Dedifferentiated amniotic fluid mesenchymal stem cell (primary cell): Measurements from ENCODE around the gene TERB1.

Source experiments
- DNase-seq: peaks from one replicate; pipeline ENCODE4 v3.0.0-alpha.2; 2016; ENCODE audit errors: extremely low spot score

The TERB1 gene, protein sequence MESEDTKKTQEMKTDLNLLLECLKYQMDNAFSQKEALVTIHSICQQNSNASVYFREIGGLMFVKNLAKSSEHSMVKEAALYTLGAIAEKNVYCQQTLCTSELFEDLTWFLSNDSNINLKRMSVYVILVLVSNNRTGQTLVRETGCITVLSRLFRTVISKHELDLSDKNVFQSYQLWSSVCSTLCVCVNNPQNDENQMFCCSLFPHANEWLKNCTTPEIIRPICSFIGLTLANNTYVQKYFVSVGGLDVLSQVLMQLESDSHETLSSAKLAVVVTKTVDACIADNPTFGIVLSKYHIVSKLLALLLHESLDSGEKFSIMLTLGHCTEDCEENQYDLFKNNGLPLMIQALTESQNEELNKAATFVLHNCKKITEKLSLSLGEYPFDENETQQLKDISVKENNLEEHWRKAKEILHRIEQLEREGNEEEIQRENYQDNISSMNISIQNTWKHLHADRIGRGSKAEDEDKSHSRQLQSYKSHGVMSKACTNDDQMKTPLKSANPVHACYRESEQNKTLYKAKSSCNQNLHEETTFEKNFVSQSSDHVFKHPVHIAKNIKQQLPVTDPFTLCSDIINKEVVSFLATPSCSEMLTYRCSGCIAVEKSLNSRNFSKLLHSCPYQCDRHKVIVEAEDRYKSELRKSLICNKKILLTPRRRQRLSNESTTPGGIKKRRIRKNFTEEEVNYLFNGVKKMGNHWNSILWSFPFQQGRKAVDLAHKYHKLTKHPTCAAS

DNA sequence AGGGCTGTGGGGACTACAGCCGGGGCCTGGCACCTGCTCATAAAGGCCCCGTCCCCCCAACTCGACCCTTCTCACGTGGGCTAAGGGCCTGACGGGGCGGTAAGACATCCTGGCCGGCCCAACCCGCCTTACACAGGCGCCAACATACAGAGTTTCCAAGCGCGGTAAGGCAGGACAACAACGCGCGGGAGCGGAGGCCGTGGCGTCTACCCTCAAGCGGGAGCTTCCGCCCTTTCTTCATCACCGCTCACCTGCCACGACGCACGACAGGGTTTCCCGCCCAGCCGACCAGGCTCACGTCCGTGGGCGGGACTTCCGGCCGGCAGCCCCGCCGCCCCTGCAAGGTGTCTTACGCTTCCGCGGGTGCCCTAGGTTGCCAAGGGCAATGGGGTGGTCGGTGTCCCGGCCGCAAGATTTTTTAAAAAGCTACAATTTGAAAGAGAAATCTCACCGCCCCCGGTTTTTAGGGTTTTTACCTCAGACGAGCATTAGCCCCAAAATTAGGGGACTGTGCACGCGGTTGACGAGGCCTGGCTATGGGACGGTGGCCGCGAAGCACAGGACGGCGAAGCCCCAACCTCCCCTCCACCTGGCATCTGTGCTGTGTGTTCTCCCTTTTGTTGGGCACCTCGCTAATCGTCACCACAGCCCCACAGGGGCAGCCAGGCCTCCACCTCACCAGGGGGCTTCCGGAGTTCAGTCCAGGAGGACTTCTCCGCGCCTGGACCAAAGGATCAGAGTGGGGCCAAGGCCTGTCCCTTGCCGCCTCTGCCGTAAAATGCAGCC is at the start of gene TERB1:
TERB1 (minus strand) TSS at position 265 of the 786 bp plus-strand sequence. CDS start 4,786 bp downstream, outside the sequence.
- DNase-seq = no peak

DNA sequence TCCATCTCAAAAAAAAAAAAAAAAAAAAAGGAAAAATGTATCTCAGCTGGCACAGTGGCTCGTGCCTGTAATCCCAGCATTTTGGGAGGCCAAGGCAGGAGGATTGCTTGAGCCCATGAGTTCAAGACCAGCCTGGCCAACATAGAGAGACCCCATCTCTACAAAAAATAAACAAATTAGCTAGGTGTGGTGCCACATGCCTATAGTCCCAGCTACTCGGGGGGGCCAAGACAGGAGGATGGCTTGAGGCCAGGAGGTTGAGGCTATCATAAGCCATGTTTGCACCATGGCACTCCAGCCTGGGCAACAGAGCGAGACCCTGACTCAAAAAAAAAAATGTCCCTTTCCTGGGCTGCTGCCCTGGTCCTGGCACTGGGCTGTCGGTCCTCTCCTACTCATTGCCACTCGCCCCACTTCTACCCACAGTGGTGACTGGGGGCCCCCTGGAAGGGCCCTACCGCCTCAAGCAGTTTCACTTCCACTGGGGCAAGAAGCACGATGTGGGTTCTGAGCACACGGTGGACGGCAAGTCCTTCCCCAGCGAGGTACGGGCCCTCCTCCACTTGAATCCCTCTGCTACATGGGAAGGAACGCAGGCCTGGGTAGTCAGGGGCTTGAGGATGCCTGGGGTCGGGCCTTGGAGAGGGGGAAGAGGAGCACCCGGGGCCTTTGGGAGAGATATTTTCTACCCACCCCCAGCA is 48.9 kb upstream of the TERB1 start:
- no peak for DNase-seq

DNA sequence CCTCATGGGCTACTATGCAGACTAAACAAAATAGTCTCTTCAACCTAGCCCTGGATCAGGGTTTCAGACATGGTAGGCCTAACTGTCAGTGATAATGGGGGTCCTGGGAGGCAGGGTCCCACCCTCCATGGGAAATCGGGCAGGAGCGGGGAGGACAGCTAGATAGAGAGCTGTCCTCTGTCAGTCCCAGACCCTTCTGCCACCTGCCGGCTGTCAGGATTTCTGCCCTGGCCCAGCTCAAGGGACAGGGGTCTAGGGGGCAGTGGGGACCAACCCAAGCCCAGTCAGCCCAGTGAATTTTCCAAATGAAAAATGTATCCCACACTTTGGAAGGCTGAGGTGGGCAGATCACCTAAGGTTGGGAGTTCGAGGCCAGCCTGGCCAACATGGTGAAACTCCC is 48.2 kb upstream of the TERB1 start:
- no peak for DNase-seq

DNA sequence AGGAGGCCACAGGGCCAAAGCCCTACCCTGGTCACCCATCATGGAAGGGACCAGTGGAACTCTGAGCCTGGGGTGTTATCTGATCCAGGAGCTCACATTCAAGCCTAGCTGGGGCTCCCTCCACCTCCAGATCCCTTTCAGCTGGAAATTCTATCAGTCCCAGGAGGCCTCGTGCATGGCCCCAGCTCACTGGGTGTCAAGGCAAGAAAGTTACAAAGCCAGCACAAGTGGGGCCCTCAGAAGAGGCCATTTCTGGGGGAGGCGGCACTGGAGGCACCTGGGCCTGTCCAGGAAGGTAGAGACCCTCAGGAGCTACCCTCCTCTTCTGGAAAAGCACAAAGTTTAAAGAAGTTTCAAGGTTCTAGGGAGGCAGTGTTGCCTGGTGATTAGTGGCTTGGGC is 47.6 kb upstream of the TERB1 start:
- no peak for DNase-seq

DNA sequence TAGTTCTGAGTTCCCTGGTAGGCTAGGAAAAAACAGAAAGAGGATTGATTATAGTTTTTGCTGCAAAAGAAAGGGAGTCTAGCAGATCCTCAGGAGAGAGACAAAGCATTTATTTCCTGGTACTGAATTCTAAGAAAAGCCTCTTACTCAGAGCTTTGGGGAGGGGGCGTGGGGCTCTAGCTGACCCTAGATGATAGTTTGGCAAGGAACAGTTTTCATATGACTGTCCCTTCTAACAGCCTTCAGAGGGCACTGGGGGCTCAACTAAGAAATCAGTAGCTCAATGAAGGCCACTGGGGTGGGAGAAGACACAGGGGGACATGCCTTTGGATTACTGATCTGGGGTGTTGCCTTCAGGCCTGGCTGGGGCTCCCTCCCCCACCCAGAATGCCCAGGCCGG is 46.8 kb upstream of the TERB1 start:
- no peak for DNase-seq

DNA sequence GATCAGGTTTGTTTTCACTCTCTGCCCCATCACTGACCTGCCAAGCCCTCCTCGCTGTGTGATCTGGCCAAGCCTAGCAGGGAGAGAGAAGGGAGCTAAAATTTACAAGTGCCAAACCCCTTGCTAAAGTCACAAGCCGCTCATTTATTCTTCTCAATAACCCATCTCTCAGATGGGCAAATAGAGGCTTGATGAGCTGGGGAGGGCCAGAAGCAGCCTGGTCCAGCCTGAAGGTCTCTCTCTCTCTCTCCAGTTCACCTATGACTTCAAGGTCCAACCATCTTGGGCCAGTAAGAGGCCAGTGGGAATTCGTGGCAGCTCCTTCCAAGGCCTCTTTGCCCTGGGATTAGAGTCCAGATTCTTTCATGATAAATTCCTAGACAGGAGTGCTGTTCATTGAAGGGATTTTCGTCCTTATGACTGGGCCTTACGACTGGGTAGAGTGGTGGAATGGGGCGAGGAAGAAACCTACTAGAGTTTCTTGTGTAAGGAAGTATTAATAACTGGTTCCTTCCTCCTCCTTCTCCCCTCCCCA is 46.2 kb upstream of the TERB1 start:
- no peak for DNase-seq

DNA sequence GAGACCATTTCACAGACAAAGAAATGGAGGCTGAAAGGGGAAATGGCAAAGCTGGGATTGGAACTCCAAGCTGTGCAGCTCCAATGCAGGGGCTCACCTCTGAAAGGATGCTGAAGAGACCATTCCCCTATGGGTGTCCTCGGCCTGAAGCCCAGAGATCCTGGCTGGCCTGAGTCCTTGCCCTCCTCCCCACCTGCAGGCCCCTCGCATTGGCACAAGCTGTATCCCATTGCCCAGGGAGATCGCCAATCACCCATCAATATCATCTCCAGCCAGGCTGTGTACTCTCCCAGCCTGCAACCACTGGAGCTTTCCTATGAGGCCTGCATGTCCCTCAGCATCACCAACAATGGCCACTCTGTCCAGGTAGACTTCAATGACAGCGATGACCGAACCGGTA is 45.4 kb upstream of the TERB1 start:
- DNase-seq = no peak

DNA sequence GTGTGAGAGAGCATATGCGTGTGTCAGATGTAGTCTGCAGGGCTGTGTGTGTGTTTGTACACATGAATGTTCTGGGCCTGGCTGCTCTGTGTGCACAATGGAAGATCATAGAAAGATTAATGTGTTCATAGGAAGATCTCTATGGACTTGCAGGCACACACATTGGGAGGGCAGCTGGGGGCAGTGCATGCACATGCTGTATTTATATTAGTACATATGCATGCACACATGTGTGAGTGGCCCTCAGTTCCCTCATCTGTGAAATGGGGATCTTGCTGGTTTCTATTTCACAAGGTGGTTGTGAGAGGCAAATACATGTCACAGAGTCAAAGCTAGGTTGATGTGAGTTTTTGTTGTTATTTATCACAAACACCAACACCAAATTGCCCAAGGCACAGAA is 44.9 kb upstream of the TERB1 start:
- DNase-seq = no peak

DNA sequence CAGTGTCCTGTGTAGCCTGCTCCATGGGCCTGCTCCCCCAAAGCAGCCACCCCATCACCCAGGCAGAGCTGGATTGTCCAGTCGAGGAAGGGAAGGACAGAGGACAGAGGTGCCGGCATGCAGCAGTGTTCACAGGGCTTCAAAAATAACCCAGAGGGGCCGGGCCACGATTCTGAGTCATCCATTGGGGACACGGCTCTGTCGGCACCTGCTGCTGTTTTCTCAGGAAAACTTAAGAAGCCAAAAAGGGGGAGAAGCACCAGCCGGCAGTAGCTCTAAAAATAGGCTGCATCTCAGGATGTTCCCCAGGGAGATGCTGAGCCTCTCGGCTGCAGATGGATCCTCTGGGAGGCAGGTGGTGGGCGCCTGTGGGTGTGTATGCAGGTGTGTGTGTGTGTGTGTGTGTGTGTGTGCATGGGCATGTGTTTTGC is 44.4 kb upstream of the TERB1 start:
- no peak for DNase-seq

DNA sequence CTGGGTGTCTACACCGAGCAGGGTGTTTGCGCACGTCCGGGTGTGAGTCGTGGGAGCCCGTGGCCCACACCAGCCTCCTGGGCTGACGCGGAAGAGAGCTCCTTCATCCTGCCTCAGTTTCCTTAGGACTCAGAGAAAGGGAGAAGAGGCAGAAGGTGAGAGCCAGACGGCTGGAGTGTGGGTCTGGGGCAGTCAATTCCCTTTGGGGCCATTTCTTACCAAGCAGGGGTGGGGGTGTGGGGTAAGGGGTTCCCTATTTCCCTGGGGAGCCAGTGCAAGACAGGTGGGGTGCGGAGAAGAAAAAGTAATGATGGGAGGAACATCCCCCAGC is 43.7 kb upstream of the TERB1 start:
- no peak for DNase-seq

DNA sequence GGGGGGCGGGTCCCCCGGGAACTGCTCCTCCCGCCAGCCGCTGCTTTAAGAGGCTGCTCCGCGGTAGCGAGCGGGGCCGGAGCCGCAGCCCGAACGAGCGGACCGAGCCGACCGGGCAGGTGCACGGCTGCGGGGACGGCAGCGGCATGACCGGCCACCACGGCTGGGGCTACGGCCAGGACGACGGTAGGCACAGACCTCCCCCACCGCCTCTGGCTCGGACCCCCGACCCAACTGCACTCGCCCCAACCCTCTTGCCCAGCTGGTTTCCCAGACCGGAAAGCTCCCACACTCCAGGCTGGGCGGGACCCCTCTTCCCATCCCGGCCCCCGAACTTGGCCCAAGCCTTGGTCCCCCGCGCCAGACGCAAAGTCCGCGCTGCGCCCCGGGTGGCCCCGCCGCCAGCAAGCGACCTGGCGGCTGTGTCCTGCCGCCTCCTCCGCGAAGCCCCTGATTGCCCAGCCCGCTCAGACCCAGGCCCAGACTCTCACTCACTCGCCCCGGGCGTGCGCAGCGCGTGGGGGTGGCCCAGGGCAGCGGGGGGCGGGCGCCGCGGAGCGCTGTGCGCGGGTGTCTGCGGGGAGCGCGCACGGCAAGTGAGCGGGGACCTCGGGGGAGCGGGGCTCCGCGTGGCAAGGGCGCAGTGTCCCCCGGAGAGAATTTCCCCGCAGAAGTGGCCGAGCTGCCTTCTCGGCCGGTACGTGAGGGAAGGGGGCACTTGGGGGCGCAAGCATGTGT is 43.1 kb upstream of the TERB1 start, which contains the start of gene CA7:
CA7 (plus strand) TSS at position 73 of the 738 bp plus-strand sequence; CDS start at position 147, 74 bp downstream.
- no peak for DNase-seq

DNA sequence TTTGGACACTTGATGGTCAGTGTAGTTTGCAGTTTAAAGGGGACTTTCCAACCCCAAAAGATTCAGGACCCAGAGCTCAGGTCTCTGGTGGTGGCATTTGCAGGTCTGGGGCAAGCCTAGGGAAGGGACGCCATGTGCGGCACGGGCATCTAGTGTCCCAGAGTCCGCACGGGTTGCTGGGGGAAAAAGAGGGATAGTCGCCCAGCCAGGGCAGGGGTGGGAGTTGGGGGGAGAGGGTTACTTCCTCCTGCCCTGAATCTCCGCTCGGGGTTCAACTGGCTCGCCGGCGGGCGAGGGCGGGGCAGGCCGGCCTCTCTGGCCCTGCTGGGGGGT is 42.6 kb upstream of the TERB1 start:
- no peak for DNase-seq

DNA sequence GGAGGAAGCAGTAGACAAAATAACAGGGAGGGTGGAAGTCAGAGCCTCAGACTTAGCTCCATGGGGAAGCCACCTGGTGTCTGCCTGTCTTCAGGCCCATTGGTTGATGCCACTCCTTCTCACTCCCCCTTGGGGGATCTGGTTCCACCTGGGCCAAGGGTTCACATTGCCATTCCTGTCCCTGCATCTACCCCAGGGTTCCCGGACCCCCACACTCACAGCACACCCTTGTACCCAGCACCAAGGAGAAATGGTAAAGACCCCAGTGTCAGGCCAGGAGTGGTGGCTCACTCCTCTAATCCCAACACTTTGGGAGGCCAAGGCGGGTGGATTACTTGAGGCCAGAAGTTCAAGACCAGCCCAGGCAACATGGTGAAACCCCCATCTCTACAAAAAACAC is 41.8 kb upstream of the TERB1 start:
- no peak for DNase-seq

DNA sequence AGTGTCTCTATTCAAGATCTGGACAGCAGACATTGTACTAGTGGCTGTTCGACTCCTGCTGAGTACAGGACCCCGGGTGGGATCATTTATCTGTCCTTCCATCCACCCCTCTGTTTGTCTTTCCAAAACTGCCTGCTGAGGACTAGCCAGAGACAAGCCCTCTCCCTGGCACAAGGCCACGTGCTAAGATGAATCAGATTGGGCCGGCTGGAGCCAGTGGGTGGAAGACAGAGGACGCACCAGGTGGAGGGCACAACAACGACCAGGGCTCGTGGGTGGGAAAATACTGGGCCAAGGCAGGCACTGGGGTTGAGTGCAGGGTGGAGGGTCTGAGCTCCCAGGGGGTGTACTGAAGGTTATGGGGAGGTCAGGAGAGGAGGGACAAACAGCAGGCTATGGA is 41.4 kb upstream of the TERB1 start:
- no peak for DNase-seq

DNA sequence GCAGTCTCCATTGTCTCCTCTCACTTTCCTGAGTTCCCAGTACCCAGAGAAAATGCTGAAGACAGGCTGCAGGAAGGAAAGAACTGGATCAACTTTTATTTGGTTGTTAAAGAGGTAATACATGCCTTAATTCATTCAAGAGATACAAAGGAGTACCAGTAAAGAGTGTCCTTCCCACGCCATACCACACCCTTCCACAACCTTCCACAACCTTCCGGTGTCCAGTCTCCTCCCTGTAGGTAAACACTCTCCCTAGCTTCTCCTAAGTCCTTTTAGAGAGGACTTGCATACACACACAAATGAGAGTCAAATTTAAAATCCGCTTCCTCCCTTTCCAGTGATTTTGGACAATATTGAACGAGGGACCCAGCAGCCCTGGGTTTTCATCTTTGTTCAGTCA is 40.0 kb upstream of the TERB1 start:
- DNase-seq = no peak

DNA sequence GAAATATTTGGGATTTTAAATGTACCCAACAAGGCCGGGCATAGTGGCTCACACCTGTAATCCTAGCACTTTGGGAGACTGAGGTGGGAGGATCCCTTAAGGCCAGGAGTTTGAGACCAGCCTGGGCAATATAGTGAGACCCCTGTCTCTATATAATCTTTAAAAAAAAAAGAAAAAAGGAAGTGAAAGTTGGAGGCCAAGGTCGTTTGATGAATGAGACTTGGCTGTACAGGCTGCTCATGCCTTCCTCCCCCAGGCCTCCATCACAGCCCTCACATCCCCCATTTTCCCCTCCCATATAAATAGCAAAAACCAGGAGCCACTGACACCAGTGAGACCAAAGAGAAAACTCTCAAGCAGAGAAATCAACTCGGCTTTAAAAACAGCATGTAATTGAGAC is 39.5 kb upstream of the TERB1 start:
- DNase-seq = no peak

DNA sequence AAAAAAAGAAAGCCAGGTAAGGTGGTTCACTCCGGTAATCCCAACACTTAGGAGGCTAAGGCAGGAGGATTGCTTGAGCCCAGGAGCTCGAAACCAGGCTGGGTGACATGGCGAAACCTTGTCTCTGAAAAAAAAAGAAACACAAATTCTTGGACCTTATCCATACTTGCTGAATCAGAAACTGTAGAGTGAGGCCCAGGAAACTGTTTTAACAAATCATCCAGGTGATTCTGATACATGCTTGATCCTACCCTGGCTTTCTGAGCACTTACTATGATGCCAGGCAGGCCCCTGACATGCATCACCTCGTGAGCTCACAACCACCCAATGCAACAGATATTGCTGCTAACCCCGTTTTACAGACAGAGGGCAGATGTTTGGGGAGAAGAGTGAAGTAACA is 33.4 kb upstream of the TERB1 start:
- DNase-seq = no peak

DNA sequence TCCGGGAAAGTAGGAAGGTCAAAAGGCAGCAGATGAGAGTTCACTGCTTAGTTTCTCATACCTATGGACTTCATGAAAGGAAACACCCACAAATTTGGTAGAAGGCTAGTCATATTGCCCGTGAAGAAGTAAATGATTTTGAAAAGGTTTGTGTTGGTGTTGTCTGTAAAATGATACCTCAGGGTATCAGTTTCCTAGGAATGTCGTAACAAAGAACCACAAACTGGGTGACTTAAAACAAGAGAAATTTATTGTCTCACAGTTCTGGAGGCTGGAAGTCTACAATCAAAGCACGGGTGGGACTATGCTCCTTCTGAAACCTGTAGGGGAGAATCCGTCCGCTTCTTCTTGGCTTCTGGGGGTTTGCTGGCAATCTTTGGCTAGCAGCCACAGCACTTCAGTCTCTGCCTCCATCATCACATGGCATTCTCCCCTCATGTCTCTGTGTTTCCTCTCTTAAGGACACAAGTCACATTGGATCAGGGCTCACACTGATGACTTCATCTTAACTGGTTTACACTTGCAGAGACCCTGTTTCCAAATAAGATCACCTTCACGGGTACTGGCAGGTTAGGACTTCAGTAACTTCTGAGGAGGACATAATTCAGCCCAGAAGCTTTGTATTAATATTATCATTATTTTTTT is 31.4 kb upstream of the TERB1 start:
- DNase-seq = peak; percentile 45

DNA sequence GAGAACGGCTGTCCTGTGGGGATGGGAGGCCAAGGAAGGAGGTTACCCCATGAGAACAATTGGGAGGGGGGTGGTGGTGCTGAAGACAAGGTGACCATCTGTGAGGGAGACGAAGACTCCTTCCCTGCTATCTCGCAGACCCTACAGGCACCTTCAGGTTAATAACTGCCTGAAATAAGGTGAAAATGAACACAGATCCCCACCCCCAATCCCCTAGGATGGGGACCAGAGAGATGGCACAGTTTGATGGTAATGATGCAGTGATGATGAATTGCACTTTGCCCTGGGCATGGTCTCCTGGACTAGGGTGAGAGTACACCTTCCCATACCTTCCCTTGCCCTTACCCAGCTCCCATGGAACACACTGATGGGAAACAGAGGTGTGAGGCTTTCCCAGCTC is 30.8 kb upstream of the TERB1 start:
- no peak for DNase-seq
